GM21528 (cell line): ENCODE results near the gene HRAS.

Source experiments
- ATAC-seq: cut with Tn5 transposase; IDR thresholded peaks from one replicate; pipeline ENCODE4 v1.9.1; 2021; ENCODE audit warnings: mild to moderate bottlenecking, moderate library complexity; ENCODE audit not compliant: unreplicated experiment, low FRiP score

The HRAS gene

DNA sequence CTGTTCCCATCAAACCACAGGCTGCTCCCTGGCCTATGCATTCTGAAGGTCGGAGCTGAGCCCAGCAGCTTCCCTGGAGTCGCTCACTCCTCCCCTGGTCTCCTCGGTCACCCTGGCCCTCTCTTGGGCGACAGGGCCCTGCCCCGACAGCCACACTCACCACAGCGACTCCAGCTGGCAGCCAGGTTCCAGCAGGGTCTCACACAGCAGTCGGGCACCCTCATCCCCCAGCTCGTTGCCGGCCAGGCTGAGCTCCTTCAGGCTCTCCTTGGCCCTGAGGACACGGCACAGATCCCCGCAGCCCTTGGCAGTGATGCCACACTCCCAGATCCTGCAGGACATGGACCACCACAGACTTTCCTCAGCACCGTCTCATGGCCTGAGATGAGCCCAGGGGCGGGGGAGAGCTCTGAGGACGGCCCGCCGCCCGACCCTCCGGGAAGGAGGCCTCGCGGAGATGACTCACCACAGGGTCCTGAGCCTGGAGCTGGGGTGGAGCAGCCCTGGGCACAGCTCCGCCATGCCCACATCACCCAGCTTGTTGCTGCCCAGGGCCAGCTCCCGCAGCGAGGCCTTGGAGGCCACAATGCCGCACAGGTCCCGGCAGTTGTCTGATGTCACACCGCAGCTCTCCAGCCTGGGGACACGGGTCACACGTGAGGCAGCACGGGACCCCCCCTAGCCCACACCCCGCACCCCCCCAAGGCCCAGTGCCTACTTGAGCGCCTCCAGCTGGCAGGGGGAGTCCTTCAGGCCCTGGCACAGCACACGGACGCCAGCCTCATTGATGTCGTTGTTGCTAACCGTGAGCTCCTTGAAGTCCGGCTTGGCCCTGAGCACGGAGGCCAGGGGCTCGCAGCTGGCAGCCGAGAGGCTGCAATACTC lies 36.8 kb downstream of the HRAS start:
- ATAC-seq = no peak

GRCh38 chr11:497565-498296 lies 37.6 kb downstream of the HRAS start:
- no peak for ATAC-seq

DNA sequence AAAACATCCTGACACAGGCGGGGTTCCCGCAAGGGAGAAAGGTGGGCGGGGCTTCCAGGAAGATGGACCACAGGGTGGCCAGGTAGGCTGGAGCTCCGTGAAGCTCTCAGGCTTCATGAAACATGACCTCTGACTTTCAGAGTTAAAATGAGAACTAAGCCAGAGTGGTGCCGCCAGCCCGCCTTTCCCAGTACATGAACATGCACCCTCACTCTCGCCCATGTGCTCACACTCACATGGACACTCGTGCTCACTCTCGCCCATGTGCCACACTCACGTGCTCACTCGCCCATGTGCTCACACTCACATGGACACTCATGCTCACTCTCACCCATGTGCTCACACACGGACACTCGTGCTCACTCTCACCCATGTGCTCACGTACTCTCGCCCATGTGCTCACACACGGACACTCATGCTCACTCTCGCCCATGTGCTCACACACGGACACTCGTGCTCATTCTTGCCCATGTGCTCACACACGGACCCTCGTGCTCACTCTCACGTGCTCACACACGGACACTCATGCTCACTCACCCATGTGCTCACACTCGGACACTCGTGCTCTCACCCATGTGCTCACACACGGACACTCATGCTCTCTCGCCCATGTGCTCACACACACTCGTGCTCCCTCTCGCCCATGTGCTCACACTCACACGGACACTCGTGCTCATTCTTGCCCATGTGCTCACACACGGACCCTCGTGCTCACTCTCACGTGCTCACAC lies 38.4 kb downstream of the HRAS start:
- no peak for ATAC-seq

DNA sequence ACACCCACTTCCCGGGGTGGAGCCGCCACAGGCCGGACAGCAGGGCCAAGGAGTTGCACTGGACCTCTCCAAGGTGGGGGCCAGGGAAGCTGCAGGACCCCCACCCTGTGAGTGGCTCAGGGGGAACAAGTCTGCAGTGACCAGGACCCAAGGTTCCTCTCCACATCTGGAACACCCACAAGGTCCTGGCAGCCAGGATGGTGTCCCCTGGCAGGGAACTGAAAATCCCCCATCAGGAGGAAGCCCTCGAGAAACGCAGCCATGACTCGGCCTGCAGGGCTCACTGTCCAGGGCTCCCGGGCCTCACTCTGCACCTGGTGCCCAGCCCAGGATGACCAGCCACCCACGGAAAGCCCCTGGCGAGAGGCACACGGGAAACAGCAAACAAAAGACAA lies 39.8 kb downstream of the HRAS start:
- no peak for ATAC-seq

DNA sequence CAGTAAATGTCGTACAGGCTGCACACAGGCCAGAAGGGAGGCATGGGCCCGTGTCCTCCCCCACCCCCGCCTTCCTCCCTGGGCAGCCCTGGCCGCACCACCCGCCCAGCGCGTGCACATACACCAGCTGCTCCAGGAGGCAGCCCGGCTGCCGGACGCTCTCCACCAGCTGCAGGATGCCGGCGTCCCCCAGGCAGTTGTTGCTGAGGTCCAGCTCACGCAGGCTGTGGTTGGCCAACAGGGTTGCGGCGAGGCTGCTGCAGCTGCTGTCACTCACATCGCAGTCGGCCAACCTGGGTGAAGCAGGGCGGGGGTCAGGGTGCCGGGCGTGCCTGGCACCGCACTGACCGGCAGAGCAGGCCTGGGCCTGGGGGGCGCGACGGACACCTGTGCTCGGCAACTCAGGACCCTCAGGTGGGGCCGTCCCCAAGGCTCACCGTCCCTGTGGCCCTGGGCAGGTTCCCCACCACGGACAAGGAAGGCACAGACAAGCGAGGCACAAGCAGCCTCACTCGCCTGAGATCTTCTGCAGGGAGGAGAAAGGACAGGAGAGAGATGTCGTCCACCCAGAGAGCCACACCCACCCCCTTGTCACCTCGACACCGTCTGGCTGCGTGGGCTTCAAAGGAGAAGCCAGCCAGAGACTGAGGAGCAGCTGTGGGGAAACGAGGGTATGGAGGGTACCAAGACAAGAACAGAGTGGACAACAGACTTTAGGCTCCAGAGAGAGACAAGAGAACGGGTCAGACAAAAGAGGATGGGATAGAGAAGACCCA lies 40.4 kb downstream of the HRAS start:
- no peak for ATAC-seq

- no peak for ATAC-seq
These were observed 42.7 kb downstream of the HRAS start for GRCh38 chr11:492427-493226.

- no peak for ATAC-seq
These were observed 44.0 kb downstream of the HRAS start for GRCh38 chr11:491358-491757.

DNA sequence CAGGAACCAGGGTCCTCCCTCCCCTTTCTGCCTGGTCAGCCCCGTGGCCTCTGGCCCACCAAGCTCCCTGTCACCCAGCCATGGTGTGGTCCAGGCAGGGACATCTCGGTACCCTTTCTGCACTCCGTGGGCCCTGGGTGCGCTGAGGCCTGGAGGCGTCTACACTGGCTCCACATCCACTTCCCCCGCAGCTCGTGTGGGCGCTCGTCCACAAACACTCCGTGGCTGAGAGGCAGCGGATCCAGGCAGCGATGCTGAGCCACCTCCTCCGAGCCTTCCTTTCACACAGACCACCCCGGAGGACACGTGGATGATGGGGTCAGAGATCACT lies 44.5 kb downstream of the HRAS start:
- ATAC-seq = no peak

GRCh38 chr11:490186-490929 lies 45.0 kb downstream of the HRAS start:
- ATAC-seq = no peak

DNA sequence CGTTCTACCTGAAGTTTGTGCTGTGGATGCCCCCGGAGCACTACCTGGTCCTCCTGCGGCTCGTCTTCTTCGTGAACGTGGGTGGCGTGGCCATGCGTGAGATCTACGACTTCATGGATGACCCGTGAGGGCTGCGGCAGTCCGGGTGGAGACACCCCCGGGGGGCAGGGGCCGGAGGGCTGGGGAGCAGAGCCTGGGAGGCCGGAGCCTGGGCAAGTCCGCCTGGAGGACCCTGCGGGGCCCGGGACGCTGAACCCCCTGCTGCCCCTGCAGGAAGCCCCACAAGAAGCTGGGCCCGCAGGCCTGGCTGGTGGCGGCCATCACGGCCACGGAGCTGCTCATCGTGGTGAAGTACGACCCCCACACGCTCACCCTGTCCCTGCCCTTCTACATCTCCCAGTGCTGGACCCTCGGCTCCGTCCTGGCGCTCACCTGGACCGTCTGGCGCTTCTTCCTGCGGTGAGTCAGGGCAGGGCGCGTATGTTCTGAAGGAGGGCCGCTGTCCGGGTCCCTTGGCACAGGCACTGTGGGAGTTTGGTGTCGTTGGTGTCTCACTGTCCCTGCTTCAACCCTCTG lies 45.7 kb downstream of the HRAS start:
- no peak for ATAC-seq

DNA sequence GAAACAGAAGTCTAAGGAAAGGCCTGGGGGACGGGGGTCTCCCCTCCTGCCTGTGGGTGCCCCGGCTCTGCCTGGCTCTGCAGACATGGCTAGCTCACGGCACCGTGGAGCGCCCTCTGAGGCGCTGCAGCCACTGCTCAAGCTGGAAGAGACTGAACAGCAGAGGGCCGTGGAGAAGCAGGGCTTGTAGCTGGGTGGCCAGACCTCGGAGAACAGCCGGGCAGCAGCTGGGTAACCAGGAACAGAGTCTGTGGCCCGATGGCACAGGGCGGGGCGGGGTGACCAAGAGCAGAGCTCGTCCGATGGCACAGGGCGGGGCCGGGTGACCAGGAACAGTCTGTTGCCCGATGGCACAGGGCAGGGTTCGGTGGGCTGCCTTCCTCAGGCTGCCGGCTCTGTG lies 46.4 kb downstream of the HRAS start:
- no peak for ATAC-seq

DNA sequence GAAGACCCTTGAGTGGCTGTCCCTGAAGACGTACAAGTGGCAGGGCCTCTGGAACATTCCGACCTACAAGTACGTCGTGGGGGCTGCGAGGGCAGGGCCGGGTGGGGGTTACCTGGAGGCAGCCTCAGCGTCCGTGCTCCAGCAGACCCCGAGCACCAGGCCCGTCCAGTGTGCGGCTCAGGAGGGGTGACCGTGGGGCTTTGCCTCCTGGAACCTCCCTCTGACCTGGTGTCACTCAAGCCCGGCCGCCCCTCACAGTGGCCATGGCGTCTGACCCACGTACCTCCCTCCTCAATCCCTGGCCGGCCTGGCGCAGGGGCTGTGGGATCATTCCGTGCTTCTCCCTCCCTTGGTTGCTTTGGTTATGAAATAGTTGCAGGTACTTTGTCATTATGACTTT lies 46.8 kb downstream of the HRAS start:
- ATAC-seq = no peak

DNA sequence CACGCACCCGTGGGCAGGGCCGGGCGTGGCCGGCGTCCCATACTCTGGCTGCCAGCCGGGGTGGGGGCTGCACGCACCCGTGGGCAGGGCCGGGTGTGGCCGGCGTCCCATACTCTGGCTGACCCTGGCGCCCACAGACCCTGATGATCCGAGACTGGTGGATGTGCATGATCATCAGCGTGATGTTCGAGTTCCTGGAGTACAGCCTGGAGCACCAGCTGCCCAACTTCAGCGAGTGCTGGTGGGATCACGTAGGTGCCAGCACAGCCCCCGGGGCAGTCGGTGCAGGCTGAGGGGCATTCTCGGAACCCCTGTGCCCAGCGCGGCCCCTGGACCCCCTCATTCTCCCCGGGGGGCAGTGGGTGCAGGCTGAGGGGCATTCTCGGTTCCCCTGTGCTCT lies 47.3 kb downstream of the HRAS start:
- no peak for ATAC-seq

DNA sequence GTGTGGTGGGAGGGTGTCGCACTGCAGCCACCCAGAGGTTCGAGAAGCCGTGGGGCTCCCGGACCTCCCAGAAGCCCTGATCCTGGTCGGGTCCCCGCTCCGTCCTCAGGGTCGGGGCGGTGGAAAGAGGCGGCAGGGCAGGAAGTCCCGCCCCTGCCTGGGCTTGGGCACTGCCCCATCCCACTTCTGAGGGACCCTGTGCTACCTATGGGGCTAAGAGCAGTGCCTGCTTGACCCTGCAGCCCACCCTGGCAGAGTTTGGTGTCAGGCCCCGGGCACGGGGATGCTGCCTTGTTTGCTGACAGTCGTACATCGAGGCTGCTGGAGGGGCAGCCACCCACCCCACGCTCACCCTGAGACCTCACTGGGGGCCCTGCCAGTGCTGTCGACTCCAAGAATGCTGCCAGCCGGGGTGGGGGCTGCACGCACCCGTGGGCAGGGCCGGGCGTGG lies 47.8 kb downstream of the HRAS start:
- no peak for ATAC-seq

DNA sequence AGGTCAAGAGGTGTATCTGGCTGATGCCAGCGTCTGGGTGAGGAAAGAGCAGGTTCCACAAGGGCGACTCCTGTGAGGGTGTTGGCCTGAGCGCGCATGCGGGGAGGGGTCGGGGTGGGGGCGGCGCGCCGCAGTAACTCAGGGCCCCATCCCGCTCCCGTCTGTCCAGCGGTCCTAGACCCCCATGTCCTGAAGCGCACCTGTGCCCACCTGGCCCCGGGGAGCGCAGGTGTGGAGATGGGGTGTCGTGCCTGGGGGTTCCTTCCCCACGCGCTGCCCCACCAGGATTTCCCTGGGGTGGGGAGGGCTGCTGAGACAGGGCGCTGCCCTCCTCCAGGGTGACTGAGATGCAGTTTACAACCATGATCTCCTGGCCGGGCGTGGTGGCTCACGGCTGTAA lies 49.2 kb downstream of the HRAS start:
- ATAC-seq = no peak

GRCh38 chr11:484616-485015 lies 50.8 kb downstream of the HRAS start:
- no peak for ATAC-seq
